A673 (cell line): Measurements from ENCODE around the gene ETFA.

Experiments
- CTCF ChIP-seq: fragments of 300-800, 200-600 bp; sonication (generic); conservative IDR thresholded peaks from 2 replicates; pipeline ENCODE4 v1.5.1; 2017; ENCODE audit warnings: low read depth, mild to moderate bottlenecking, antibody characterized with exemption, low read length, moderate library complexity, mixed read lengths
- EZH2 ChIP-seq: fragments of 200-600 bp; sonication (generic); IDR thresholded peaks from 2 replicates; pipeline ENCODE4 v1.6.1; 2017; ENCODE audit warnings: borderline replicate concordance, low read depth, mild to moderate bottlenecking, mixed read lengths, antibody characterized with exemption, low read length; ENCODE audit not compliant: poor library complexity, severe bottlenecking

- TF ChIP-seq CTCF (no peak), EZH2 (no peak)
These were observed 114.7 kb downstream of the ETFA start for GRCh38 chr15:76196269-76197231.
